PC-3 (cell line): Measurements from ENCODE around the gene SLC45A2.

Source experiments
- EZH2 ChIP-seq: fragments of 300-600 bp; sonication (generic); IDR thresholded peaks from one replicate; pipeline ENCODE4 v1.6.1; 2017; ENCODE audit warnings: antibody characterized with exemption, mild to moderate bottlenecking, low read length; ENCODE audit not compliant: unreplicated experiment
- TF ChIP-seq, protein P1 (sequence below): fragments of 300-600 bp; sonication (generic); conservative IDR thresholded peaks from 2 replicates; pipeline ENCODE4 v1.5.1; 2017; ENCODE audit warnings: antibody characterized with exemption, low read depth, mild to moderate bottlenecking, low read length

DNA sequence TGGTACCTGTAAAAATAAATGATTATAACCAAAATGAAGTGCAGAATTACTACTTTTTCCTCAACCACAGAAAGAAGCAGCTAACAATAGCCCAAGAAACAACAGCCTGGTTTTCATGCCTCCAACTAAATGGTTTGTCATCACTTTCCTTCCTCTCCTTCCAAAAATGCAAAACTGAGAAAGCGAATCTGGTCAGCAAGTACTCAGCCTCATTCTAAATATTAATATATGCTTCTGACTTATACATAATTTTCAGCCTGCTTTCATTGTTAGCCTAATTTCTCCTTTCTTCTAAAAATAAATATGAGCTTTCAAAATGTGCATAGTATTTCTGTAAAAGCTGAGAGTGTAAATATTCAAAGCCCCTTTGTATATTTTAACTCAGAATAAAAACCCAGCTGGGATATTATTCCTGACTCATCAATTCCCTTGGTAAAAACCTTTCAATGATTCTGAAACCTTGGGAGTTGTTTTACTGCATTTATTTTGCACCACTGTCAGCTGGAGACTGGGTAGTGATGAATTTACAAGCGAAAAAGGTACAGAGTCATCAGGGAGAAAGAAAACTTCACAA is 26.8 kb downstream of the SLC45A2 start:
- TF ChIP-seq, protein P1, sequence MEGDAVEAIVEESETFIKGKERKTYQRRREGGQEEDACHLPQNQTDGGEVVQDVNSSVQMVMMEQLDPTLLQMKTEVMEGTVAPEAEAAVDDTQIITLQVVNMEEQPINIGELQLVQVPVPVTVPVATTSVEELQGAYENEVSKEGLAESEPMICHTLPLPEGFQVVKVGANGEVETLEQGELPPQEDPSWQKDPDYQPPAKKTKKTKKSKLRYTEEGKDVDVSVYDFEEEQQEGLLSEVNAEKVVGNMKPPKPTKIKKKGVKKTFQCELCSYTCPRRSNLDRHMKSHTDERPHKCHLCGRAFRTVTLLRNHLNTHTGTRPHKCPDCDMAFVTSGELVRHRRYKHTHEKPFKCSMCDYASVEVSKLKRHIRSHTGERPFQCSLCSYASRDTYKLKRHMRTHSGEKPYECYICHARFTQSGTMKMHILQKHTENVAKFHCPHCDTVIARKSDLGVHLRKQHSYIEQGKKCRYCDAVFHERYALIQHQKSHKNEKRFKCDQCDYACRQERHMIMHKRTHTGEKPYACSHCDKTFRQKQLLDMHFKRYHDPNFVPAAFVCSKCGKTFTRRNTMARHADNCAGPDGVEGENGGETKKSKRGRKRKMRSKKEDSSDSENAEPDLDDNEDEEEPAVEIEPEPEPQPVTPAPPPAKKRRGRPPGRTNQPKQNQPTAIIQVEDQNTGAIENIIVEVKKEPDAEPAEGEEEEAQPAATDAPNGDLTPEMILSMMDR, result no peak
- no peak for TF ChIP-seq EZH2
